ENCODE results near the gene IGFL4. TPM values are rescaled to one million over a fixed set of nuclear protein-coding genes. Genes with fewer than 3 reads are reported as not detected.

The IGFL4 gene
- total and polyA plus RNA-seq, 2 donors from 2014 or later: not detected

DNA sequence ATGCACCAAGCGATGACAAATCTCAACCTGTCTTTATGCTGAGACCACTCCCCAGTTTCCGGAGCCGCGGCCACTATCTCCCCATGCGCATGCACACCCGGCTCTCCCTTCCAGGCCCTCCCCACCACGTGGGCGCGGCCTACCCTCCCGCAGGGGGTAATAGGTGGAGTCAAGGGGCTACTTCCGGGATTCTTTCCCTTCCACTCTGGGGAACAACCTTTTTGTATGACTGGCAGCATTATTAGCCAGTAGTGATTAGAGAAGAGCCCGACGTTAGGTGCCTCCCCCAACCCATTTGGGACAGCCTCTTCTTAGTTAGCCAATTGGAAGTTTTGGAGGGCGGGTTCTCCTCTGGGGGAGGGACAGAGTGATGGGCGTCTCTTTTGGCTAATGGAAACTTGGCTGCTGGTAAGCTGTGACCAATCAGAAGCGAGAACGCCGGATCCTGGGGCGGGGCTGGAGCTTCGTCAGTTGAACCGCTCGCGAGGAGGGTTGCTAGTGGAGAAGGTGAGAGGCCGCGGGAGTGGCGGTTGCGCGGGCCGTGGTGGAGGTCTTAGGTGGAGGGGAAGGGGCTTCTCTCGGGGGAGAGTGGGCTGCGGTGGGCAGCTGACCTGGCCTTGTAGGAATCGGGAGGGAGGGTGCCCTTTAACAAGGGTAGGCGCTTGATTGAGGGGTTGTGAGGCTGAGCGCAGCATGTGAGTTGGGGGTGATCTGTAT is 45.6 kb downstream of the IGFL4 start, which contains the start of gene CCDC61:
CCDC61 (plus strand) TSS at position 470 of the 717 bp plus-strand sequence. CDS start 7,552 bp downstream, outside the sequence.
- peak; percentile 99 for FAIRE-seq
- no peaks in the 10 kb centered on the region for H3K27me3 ChIP-seq (ENCODE audit: control insufficient read depth, insufficient read depth, low read length)
- intact Hi-C loops (cut with DNase I): no loop called here
- peak; percentile 97 to 100 (median 99) for DNase-seq
- peak within 1 kb of the TSS in 1 of 2 donors; percentile 48 for H3K27ac ChIP-seq (ENCODE audit: low read depth in 2 of 2, low read length in 2 of 2)
- no peaks in the 10 kb centered on the region for H3K36me3 ChIP-seq (ENCODE audit: control insufficient read depth in 2 of 3, insufficient read depth in 3 of 3, low read length in 3 of 3)
- peak within 1 kb of the TSS; percentile 88 to 98 (median 93) for H3K4me3 ChIP-seq (ENCODE audit: low read length in 3 of 3)
- TF ChIP-seq, protein P1, sequence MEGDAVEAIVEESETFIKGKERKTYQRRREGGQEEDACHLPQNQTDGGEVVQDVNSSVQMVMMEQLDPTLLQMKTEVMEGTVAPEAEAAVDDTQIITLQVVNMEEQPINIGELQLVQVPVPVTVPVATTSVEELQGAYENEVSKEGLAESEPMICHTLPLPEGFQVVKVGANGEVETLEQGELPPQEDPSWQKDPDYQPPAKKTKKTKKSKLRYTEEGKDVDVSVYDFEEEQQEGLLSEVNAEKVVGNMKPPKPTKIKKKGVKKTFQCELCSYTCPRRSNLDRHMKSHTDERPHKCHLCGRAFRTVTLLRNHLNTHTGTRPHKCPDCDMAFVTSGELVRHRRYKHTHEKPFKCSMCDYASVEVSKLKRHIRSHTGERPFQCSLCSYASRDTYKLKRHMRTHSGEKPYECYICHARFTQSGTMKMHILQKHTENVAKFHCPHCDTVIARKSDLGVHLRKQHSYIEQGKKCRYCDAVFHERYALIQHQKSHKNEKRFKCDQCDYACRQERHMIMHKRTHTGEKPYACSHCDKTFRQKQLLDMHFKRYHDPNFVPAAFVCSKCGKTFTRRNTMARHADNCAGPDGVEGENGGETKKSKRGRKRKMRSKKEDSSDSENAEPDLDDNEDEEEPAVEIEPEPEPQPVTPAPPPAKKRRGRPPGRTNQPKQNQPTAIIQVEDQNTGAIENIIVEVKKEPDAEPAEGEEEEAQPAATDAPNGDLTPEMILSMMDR (IDR thresholded peaks at IDR 0.05; ENCODE audit: borderline replicate concordance, extremely low read depth, insufficient read depth): no peak
- H3K9me3 ChIP-seq (ENCODE audit: control insufficient read depth in 2 of 3, insufficient read depth in 1 of 3, low read length in 3 of 3): no peaks in the 10 kb centered on the region
- H3K4me1 ChIP-seq (ENCODE audit: control insufficient read depth in 2 of 3, insufficient read depth in 2 of 3, low read depth in 1 of 3, low read length in 3 of 3): peaks cover 0 to 10% (median 0%) of the 10 kb centered on the region in 3 donors
- H3K9ac ChIP-seq (ENCODE audit: low read length in 3 of 3): peak within 1 kb of the TSS; percentile 81 to 84 (median 83)

DNA sequence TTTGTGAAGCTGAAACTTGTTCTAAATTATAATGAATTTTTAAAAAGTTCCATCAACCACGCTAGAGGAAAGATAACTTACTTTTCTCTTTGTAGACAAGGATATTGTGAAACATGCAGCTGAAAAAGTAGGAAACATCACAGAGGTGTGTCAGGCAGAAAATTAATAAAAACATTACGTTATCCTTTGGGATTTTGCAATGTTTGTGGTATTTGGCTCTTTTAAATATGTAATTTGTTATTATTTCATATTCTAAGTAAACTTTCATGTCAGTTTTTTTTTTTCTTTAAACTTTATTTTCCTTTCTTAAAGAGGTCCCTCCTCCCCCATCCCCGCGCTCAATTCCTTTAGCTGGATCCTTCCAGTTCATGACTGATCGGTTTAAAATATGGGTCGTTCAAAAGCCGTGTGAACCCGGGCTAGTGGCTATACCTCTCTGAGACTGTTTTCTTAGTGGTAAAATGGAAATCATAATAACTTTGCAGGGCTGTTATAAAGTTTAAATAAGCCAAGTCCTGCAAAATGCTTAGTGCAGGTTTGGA is 46.3 kb downstream of the IGFL4 start:
- no peak for DNase-seq
- peak overlapping the region in 1 of 3 donors; percentile 46 for H3K9ac ChIP-seq (ENCODE audit: low read length in 3 of 3)
- H3K36me3 ChIP-seq (ENCODE audit: control insufficient read depth in 2 of 3, insufficient read depth in 3 of 3, low read length in 3 of 3): no peaks in the 10 kb centered on the region
- H3K27ac ChIP-seq (ENCODE audit: low read depth in 2 of 2, low read length in 2 of 2): no peak overlapping the region
- no peaks in the 10 kb centered on the region for H3K27me3 ChIP-seq (ENCODE audit: control insufficient read depth, insufficient read depth, low read length)
- TF ChIP-seq, protein P1 (IDR thresholded peaks at IDR 0.05; ENCODE audit: borderline replicate concordance, extremely low read depth, insufficient read depth): no peak
- intact Hi-C loops (cut with DNase I): no loop called here
- FAIRE-seq: no peak
- H3K4me3 ChIP-seq (ENCODE audit: low read length in 3 of 3): peak overlapping the region; percentile 60 to 74 (median 71)
- H3K9me3 ChIP-seq (ENCODE audit: control insufficient read depth in 2 of 3, insufficient read depth in 1 of 3, low read length in 3 of 3): no peaks in the 10 kb centered on the region
- peaks cover 0 to 7% (median 0%) of the 10 kb centered on the region in 3 donors for H3K4me1 ChIP-seq (ENCODE audit: control insufficient read depth in 2 of 3, insufficient read depth in 2 of 3, low read depth in 1 of 3, low read length in 3 of 3)

DNA sequence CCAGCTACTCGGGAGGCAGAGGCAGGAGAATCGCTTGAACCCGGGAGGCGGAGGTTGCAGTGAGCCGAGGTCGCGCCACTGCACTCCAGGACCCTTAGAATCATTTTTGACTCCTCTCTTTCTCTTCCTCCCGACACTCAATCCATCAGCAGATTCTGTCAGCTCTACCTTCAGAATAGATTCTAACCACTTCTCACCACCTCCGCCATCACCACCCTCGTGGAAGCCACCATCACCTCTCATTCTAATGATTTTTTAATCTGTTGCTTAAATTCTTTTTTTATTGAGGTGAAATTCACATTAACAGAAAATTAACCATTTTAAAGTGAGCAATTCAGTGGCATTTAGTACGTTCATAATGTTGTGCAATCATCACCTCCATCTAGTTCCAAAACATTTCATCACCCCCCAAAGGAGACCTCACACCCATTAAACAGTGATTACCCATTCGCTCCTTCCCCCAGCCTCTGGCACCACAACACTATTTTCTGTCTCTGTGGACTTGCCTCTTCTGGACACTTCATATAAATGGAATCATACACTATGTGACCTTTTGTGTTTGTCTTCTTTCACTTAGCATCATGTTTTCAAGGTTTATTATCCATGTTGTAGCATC is 50.6 kb downstream of the IGFL4 start:
- Histone ChIP-seq H3K9me3 (ENCODE audit: control insufficient read depth in 2 of 3, insufficient read depth in 1 of 3, low read length in 3 of 3) (no peaks in the 10 kb centered on the region), H3K4me1 (ENCODE audit: control insufficient read depth in 2 of 3, insufficient read depth in 2 of 3, low read depth in 1 of 3, low read length in 3 of 3) (no peaks in the 10 kb centered on the region), H3K9ac (ENCODE audit: low read length in 3 of 3) (no peak overlapping the region), H3K27ac (ENCODE audit: low read depth in 2 of 2, low read length in 2 of 2) (no peak overlapping the region), H3K27me3 (ENCODE audit: control insufficient read depth, insufficient read depth, low read length) (no peaks in the 10 kb centered on the region), H3K4me3 (ENCODE audit: low read length in 3 of 3) (no peak overlapping the region), H3K36me3 (ENCODE audit: control insufficient read depth in 2 of 3, insufficient read depth in 3 of 3, low read length in 3 of 3) (no peaks in the 10 kb centered on the region)
- TF ChIP-seq, protein P1 (IDR thresholded peaks at IDR 0.05; ENCODE audit: borderline replicate concordance, extremely low read depth, insufficient read depth): no peak
- DNase-seq (no peak), FAIRE-seq (no peak)
- intact Hi-C loops (cut with DNase I): no loop called here

Small RNA genes lying within 50 kb of the gene (microRNA-seq; reads per million reads assigned to microRNA genes)
- 128 reads per million, percentile 56 among the genes with 10 or more reads in this experiment for gene MIR769

Other genes with a start within 250 kb of the IGFL4 start
- gene DMWD, start 248.2 kb downstream of the IGFL4 start, total RNA-seq: 60.9 TPM
- 22.2 TPM for gene DMWD, start 248.2 kb downstream of the IGFL4 start, polyA plus RNA-seq (ENCODE audit: insufficient read depth, low read depth, low replicate concordance)
- gene RSPH6A, start 225.7 kb downstream of the IGFL4 start, total RNA-seq: 0.13 TPM
- gene RSPH6A, start 225.7 kb downstream of the IGFL4 start, polyA plus RNA-seq (ENCODE audit: insufficient read depth, low read depth, low replicate concordance): not detected
- gene SYMPK, start 177.9 kb downstream of the IGFL4 start, total RNA-seq: 77.4 TPM
- gene SYMPK, start 177.9 kb downstream of the IGFL4 start, polyA plus RNA-seq (ENCODE audit: insufficient read depth, low read depth, low replicate concordance): 61.5 TPM
- gene FOXA3, start 176.7 kb downstream of the IGFL4 start, total RNA-seq: 3.7 TPM
- gene FOXA3, start 176.7 kb downstream of the IGFL4 start, polyA plus RNA-seq (ENCODE audit: insufficient read depth, low read depth, low replicate concordance): 1.8 TPM
- 23.2 TPM for gene IRF2BP1, start 154.9 kb downstream of the IGFL4 start, total RNA-seq
- 18.2 TPM for gene IRF2BP1, start 154.9 kb downstream of the IGFL4 start, polyA plus RNA-seq (ENCODE audit: insufficient read depth, low read depth, low replicate concordance)
- 6.7 TPM for gene MYPOP, start 138.4 kb downstream of the IGFL4 start, total RNA-seq
- 11.7 TPM for gene MYPOP, start 138.4 kb downstream of the IGFL4 start, polyA plus RNA-seq (ENCODE audit: insufficient read depth, low read depth, low replicate concordance)
- not detected for gene NANOS2, start 126.2 kb downstream of the IGFL4 start, total RNA-seq
- gene NANOS2, start 126.2 kb downstream of the IGFL4 start, polyA plus RNA-seq (ENCODE audit: insufficient read depth, low read depth, low replicate concordance): not detected
- 8.5 TPM for gene NOVA2, start 67.1 kb downstream of the IGFL4 start, total RNA-seq
- gene NOVA2, start 67.1 kb downstream of the IGFL4 start, polyA plus RNA-seq (ENCODE audit: insufficient read depth, low read depth, low replicate concordance): 0.95 TPM
- 22.2 TPM for gene CCDC61, start 45.5 kb downstream of the IGFL4 start, total RNA-seq
- gene CCDC61, start 45.5 kb downstream of the IGFL4 start, polyA plus RNA-seq (ENCODE audit: insufficient read depth, low read depth, low replicate concordance): 17.8 TPM
- not detected for gene PGLYRP1, start 17.9 kb downstream of the IGFL4 start, total RNA-seq
- not detected for gene PGLYRP1, start 17.9 kb downstream of the IGFL4 start, polyA plus RNA-seq (ENCODE audit: insufficient read depth, low read depth, low replicate concordance)
- gene IGFL3, start 83.7 kb upstream of the IGFL4 start, total RNA-seq: not detected
- gene IGFL3, start 83.7 kb upstream of the IGFL4 start, polyA plus RNA-seq (ENCODE audit: insufficient read depth, low read depth, low replicate concordance): not detected
- not detected for gene IGFL2, start 107.2 kb upstream of the IGFL4 start, total RNA-seq
- gene IGFL2, start 107.2 kb upstream of the IGFL4 start, polyA plus RNA-seq (ENCODE audit: insufficient read depth, low read depth, low replicate concordance): not detected
- not detected for gene IGFL1, start 188.7 kb upstream of the IGFL4 start, total RNA-seq
- gene IGFL1, start 188.7 kb upstream of the IGFL4 start, polyA plus RNA-seq (ENCODE audit: insufficient read depth, low read depth, low replicate concordance): not detected